Panc1 (cell line): Measurements from ENCODE around the gene GALNT15. TPM values are rescaled to one million over a fixed set of nuclear protein-coding genes. Genes with fewer than 3 reads are reported as not detected.

Source experiments
- ATAC-seq: fragments of 200-7000 bp; cut with Tn5 transposase; 2 replicates; pipeline ENCODE4 v1.9.1; 2020; ENCODE audit warnings: mild to moderate bottlenecking, moderate library complexity
- BruUV-seq: library from RNA; stranded (reverse); fragments of 400-500 nt; replicated peaks from 2 replicates; lab custom pipeline; 2021; lab: Mats Ljungman, UMichigan
- CTCF ChIA-PET: fragments of 300-600 bp; sonication (Branson Sonifier 250); formaldehyde crosslinking; loops from one replicate; lab custom pipeline; 2022; ENCODE audit warnings: antibody characterized with exemption; lab: Charles Lee
- POLR2A ChIA-PET: fragments of 300-600 bp; sonication (Branson Sonifier 250); formaldehyde crosslinking; loops from one replicate; lab custom pipeline; 2022; ENCODE audit warnings: antibody characterized with exemption; lab: Charles Lee
- DNase-seq: peaks from one replicate; pipeline ENCODE4 v3.0.0-alpha.2; 2010; ENCODE audit warnings: low read depth, low spot score
- H3K27ac ChIP-seq: 2 replicates; pipeline ENCODE4 v1.5.1; 2011; ENCODE audit warnings: mild to moderate bottlenecking, low read length, inconsistent platforms
- H3K27me3 ChIP-seq: fragments of 200-500 bp; sonication (Bioruptor generic); 2 replicates; pipeline ENCODE4 v1.6.0; 2014; ENCODE audit warnings: low read length, inconsistent platforms; ENCODE audit not compliant: control insufficient read depth, insufficient read depth
- H3K36me3 ChIP-seq: fragments of 200-500 bp; sonication (Bioruptor generic); 2 replicates; pipeline ENCODE4 v1.5.1; 2014; ENCODE audit warnings: inconsistent platforms, mild to moderate bottlenecking, low read length, moderate library complexity; ENCODE audit not compliant: control insufficient read depth, insufficient read depth
- H3K4me1 ChIP-seq: 2 replicates; pipeline ENCODE4 v1.5.1; 2011; ENCODE audit warnings: inconsistent platforms, mild to moderate bottlenecking, low read length, moderate library complexity; ENCODE audit not compliant: control insufficient read depth, insufficient read depth
- H3K4me3 ChIP-seq, 2 experiments: 2 replicates each; pipeline ENCODE4 v1.5.1; 2011 to 2012; ENCODE audit warnings: low read depth in 2 of 2, low read length in 2 of 2, mild to moderate bottlenecking in 2 of 2, inconsistent platforms in 1 of 2, moderate library complexity in 1 of 2
- H3K9me3 ChIP-seq: fragments of 200-500 bp; sonication (Bioruptor generic); 2 replicates; pipeline ENCODE4 v1.5.1; 2014; ENCODE audit warnings: low read depth, mild to moderate bottlenecking, inconsistent platforms, low read length, moderate library complexity; ENCODE audit not compliant: control insufficient read depth, insufficient read depth
- CTCF ChIP-seq: fragments of 450-650 bp; IDR thresholded peaks from 2 replicates; pipeline ENCODE4 v1.5.1; 2017; ENCODE audit warnings: mild to moderate bottlenecking
- POLR2AphosphoS5 ChIP-seq: IDR thresholded peaks from 2 replicates; pipeline ENCODE4 v1.6.1; 2012; ENCODE audit warnings: mild to moderate bottlenecking, low read depth, low read length, moderate library complexity
- SIN3A ChIP-seq: IDR thresholded peaks from 2 replicates; pipeline ENCODE4 v1.6.1; 2012; ENCODE audit warnings: low read depth, mild to moderate bottlenecking, low read length, moderate library complexity, borderline replicate concordance; ENCODE audit not compliant: insufficient read depth
- TCF7L2 ChIP-seq: IDR thresholded peaks from 2 replicates; pipeline ENCODE4 v1.6.1; 2011; ENCODE audit warnings: mild to moderate bottlenecking, low read depth, low read length, inconsistent platforms
- in situ Hi-C: cut with HindIII; loops from 2 replicates; pipeline ENCODE4 v1.10.0; 2016; ENCODE audit warnings: low sequenced_read_pairs, low pct_unique_long_range_greater_than_20kb
- intact Hi-C: fragments of 100-400 bp; cut with micrococcal nuclease; formaldehyde crosslinking; loops from one replicate; pipeline ENCODE4 v1.10.0; 2022; ENCODE audit not compliant: unreplicated experiment
- total RNA-seq: library from RNA; stranded (reverse); gene quantifications from one replicate; pipeline ENCODE4 v1.2.1, GENCODE V29; 2021; ENCODE audit not compliant: unreplicated experiment
- TF ChIP-seq, protein P1 (sequence below), 2 experiments: IDR thresholded peaks; 2 replicates each; pipeline ENCODE4 v1.6.1; 2011 to 2012; ENCODE audit warnings: low read depth in 2 of 2, control low read depth in 1 of 2, low read length in 1 of 2, mild to moderate bottlenecking in 1 of 2, moderate library complexity in 1 of 2; ENCODE audit not compliant: insufficient read depth in 1 of 2

Gene GALNT15
- total RNA-seq, 1 experiment from 2014 or later: 0.10 TPM

- POLR2A ChIA-PET: interaction anchor here (0.6 kb wide), 1 partner anchor 27 kb away, joined by 3 read pairs; no protein-coding TSS in a partner anchor
- intact Hi-C loops (no loop called here), in situ Hi-C loops (no loop called here)
- Histone ChIP-seq H3K4me1 (no peaks in the 10 kb centered on the region), H3K27me3 (no peaks in the 10 kb centered on the region), H3K27ac (no peak overlapping the region), H3K4me3 (no peak overlapping the region), H3K9me3 (no peaks in the 10 kb centered on the region), H3K36me3 (peaks cover 7% of the 10 kb centered on the region)
- CTCF ChIA-PET: no interaction called here
- BruUV-seq: no TSS peak
- DNase-seq (no peak), ATAC-seq (no peak)
- TF ChIP-seq SIN3A (no peak), TCF7L2 (no peak), POLR2AphosphoS5 (no peak), CTCF (no peak)
- TF ChIP-seq, protein P1, sequence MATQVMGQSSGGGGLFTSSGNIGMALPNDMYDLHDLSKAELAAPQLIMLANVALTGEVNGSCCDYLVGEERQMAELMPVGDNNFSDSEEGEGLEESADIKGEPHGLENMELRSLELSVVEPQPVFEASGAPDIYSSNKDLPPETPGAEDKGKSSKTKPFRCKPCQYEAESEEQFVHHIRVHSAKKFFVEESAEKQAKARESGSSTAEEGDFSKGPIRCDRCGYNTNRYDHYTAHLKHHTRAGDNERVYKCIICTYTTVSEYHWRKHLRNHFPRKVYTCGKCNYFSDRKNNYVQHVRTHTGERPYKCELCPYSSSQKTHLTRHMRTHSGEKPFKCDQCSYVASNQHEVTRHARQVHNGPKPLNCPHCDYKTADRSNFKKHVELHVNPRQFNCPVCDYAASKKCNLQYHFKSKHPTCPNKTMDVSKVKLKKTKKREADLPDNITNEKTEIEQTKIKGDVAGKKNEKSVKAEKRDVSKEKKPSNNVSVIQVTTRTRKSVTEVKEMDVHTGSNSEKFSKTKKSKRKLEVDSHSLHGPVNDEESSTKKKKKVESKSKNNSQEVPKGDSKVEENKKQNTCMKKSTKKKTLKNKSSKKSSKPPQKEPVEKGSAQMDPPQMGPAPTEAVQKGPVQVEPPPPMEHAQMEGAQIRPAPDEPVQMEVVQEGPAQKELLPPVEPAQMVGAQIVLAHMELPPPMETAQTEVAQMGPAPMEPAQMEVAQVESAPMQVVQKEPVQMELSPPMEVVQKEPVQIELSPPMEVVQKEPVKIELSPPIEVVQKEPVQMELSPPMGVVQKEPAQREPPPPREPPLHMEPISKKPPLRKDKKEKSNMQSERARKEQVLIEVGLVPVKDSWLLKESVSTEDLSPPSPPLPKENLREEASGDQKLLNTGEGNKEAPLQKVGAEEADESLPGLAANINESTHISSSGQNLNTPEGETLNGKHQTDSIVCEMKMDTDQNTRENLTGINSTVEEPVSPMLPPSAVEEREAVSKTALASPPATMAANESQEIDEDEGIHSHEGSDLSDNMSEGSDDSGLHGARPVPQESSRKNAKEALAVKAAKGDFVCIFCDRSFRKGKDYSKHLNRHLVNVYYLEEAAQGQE (IDR thresholded peaks at IDR 0.05; ENCODE audit: insufficient read depth in 1 of 2, low read depth in 2 of 2, low read length in 1 of 2): no peak
Observed at GRCh38 chr3:16255726-16256125, 81.2 kb downstream of the GALNT15 start.

- no TSS peak for BruUV-seq
- intact Hi-C loops (no loop called here), in situ Hi-C loops (no loop called here)
- POLR2A ChIA-PET: interaction anchor here (0.6 kb wide), 1 partner anchor 656 kb away, joined by 6 read pairs; the partner anchor contains the start of genes BTD and HACL1
- CTCF ChIA-PET: no interaction called here
- Histone ChIP-seq H3K9me3 (no peaks in the 10 kb centered on the region), H3K4me1 (no peaks in the 10 kb centered on the region), H3K36me3 (peaks cover 7% of the 10 kb centered on the region), H3K27ac (no peak overlapping the region), H3K4me3 (no peak overlapping the region), H3K27me3 (no peaks in the 10 kb centered on the region)
- DNase-seq (no peak), ATAC-seq (no peak)
- TF ChIP-seq CTCF: no peak
- TF ChIP-seq SIN3A: no peak
- TF ChIP-seq TCF7L2: no peak
Observed at GRCh38 chr3:16257309-16257708, 82.8 kb downstream of the GALNT15 start.
